ENCODE results near the gene WFS1.

WFS1 gene

DNA sequence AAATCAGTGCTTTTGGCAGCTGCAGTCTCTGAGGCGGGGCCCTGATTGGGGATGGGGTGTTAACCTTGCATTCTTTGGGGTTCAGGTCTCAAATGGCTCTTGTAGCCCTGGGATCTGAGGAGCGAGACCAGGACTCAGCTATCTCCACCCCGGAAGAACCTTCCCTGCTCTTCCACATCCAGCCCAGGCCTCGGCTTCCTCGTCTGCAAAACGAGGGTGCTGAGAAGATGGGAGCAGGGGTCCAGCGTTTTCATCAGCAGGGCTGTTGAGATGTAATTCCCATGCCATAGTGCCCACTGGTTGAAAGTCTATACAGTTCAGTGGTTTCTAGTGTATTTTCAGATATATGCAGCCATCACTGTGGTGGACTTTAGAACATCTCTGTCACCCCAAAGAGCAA, 34.6 kb upstream of the WFS1 start:
- DNase-seq: no peak

DNA sequence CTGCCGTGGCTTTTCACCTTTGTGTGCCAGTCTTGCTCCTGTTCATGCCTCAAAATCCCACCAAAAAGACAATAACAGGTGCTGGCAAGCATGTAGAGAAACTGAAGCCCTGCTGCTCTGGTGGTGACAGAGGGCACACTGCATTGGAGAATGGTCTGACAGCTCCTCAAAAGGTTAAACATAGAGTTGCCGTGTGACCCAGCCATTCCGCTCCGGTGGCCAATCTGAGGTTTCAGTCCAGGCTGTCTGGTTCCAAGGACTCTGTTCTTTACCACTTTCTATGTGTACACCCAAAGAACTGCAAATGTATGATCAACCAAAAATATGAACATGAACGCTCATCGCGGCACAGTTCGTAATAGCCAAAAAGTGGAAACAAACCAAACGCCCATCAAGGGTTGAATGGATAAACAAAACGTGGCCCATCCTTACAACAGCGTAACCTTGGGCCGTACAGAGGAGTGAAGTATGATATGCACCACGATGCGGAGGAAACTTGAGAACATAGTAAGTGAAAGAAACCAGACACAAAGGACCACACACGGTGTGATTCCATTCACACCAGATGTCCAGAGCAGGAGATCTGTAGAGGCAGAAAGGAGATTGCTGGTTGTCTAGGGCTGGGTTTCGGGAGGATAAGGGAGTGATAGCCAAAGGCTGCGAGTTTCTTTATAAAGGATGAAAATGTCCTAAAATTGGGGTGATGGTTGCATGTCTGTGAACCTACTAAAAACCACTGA, 33.6 kb upstream of the WFS1 start:
- no peak for DNase-seq

DNA sequence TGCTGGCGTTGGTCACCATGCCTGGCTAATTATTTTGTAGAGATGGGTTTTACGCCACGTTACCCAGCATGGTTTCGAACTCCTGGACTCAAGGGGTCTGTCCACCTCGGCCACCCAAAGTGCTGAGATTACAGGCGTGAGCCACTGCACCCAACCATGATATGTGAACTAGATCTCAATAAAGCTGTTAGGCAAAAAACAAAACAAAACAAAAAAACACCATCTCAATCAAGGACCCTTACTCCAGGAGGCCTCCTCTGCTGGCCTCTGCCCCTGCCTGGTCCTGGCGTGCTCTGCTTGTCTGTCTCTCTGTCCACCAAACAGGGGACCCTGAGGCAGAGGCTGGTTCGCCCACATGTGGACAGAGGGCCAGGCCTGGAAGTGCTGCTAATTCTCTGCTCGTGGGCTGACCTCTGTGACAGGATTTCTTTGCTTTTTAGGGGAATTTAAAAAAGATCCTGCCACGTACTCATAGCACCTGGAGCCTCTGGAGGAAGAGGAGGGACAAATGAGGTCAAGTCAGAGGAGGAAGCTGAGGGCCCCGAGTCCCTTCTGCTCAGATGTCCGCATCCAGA, 32.7 kb upstream of the WFS1 start:
- no peak for DNase-seq

DNA sequence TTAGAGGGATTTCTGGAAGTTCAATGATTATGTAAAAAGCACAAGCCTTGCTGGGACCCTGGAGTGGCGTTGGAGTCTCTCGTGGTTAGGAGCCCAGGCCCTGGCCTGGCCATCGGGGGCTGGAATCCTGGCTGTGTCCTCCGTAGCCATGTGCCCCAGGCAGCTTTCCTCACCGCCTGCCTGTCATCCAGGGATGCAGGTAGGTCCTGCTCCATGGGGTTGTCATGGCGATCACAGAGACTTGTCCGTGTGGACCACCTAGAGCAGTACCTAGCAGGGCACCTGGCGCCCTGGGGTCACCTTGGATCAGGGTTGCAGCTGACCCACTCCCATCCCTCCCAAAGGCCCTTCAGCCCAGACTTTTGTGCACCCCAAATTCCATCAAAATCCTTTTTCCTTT, 30.2 kb upstream of the WFS1 start:
- no peak for DNase-seq

DNA sequence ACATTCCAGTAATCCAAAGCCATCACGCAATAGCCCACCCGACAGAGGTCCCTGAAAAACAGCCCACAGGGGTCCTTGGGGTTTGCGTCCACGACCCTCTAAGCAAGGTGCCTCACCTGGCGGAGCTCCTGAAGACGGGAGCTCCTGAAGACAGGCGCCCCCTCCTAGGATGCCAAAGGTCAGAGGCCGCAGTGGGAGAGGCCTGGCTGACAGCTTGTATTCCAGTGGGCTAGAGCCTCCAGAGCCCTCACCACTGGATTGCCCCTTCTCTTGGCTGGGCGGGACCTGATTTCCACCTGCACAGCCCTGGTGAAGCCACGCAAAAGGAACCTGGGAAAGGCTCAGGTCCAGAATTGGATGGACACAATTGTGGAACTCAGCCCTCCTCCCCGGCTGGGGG, 29.7 kb upstream of the WFS1 start:
- DNase-seq: no peak

DNA sequence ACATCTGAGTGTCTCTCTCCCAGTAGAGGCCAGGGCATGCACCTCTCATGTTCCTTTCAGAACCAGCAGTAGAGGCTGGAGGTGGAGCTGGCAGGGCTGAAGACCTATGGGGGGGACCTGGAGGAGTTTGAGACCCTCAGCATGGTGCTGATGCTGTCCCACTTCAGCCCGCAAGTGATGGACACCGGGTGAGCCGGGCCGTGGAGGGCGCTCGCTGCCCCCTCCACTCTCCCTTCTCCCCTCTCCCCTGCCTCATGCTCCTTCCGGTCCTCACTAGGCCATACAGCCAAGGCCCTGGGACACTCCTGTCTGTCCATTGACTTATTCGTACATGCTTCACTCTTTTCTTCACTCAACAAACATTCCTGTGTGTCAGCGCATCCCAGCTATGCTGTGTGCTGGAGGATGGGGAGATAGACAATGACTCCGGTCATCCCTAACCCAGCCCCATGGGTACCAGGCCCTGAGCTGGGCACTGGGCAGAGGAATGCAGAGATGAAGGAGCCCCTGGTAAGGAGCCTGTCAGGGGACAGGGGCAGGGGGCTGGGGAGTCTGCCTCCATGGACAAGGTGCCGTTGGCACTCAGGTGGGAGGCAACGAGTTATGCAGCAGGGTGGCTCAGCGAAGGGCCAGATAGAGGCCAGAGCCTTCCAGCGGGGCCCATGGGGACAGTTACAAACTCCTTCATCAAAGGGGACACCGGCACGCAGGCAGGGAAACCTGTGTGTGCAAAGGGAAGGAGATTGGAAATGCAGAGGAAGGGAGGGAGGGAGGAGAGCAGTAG, 28.4 kb upstream of the WFS1 start:
- no peak for DNase-seq

DNA sequence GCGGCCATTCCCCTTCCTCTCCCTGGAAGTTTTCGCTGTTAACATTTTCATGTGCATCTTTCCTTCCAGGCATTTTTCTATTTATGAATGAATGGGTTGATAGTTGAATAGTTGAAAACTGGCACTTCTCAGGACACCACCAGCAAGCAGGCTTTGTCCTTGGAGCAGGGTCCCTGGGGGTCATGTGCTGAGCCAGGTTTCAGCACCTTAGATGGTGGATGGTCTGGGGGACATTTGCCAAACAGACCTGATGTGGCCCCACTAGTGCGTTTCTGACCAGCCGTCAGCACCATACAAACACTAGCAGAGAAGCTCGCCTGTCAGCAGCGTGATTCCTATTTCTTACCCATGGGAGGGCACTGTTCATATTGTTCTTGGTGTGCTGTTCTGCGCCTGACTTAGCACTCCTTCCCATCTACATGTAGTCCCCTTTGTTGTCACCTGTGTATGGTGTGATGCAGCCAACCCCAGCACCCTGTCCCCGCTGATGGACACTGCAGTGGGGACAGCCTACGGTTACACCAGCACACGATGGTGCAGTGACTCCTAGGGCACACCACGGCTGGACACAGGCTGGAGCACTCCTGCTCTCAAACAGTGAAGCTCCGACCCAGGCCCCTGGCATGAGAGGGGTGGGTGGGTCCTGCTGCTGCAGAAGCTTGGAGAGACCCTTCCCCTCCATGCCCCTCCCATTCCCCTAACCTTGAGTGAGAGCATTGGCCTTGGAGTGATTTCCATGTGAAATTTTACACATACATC, 27.2 kb upstream of the WFS1 start:
- DNase-seq: no peak

DNA sequence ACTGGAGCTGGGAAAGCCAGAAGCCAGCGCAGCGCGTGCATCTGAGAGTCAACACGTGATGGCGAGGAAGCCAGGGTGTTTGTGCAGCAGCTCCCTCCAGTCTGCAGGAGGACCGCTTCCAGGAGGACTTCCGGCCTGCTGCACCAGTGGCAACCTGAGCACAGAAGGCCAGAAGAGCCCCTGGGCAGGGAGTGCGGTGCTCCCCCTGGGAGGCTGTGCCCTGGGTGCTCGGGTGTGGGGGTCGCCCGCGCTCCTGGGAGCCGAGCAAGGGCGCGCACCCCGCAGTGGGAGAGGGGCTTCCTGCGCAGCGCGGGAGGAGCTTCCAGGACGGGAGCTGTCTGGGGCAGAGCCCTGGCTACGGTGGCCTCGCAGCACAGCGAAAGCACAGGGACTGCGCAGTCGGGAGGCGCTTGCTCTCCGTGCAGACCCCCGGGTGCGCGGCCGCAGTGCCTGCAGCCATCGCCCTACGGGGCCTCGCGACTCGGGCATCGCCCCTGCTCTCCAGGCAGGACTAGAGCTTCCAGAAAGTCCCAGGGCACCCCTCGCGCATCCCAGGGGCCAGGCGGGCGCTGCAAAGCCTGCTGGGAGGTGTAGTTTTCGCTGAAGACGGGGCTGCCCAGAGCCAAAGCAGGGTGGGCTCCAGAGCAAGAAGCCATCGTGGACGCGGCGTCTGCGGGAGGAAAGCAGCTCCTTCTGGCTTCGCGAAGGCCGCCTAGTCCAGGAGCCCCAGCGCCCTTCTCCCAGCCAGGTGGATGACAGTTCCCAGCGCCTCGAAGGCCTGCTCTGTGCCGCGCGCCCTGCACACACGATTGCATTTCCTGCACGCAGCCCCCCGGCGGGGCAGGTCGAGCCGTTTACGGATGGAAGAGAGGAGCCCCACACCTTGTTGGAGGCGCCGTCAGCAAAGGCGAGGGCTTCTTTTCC, 24.1 kb upstream of the WFS1 start:
- DNase-seq: no peak

DNA sequence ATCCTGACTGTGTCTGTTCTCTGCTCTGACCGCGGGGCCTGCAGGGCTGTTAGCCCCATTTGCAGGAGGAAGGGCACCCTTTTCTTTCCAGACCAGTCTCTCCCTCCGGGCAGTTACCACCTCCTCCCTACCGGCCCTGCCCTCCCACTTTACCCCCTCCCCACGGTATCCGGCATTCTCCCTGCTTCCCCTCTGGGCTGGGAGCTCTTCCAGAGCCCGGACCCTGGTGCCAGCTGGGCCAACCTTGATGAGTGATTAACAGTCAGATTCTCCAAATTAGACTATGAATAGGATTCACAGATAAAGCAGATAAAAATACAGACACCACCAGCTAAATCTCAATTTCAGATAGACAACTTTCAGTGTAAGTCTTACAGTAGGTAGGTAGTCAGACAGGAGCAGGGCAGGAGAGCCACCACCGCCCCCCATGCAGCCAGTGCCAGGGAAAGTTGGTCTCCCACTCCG, 23.4 kb upstream of the WFS1 start:
- DNase-seq: no peak

DNA sequence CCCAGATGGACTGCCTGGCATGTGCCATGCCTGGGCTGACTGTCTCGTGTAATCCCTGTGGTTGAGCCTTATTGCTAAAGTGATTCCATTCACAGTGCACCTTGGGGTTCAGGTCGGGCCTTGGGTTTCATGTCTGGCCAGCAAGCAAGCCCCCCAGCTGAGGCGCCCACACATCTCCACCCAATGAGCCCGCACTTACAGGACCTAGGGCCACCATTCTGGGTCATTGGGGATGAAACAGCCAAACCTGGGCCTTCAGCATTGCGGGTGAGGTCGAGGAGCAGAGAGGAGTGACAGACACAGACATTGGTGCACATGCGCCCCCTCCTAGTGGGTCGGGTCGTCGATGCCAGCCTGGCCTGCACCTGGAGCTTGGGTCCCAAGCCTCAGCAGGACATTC, 21.3 kb upstream of the WFS1 start:
- no peak for DNase-seq

DNA sequence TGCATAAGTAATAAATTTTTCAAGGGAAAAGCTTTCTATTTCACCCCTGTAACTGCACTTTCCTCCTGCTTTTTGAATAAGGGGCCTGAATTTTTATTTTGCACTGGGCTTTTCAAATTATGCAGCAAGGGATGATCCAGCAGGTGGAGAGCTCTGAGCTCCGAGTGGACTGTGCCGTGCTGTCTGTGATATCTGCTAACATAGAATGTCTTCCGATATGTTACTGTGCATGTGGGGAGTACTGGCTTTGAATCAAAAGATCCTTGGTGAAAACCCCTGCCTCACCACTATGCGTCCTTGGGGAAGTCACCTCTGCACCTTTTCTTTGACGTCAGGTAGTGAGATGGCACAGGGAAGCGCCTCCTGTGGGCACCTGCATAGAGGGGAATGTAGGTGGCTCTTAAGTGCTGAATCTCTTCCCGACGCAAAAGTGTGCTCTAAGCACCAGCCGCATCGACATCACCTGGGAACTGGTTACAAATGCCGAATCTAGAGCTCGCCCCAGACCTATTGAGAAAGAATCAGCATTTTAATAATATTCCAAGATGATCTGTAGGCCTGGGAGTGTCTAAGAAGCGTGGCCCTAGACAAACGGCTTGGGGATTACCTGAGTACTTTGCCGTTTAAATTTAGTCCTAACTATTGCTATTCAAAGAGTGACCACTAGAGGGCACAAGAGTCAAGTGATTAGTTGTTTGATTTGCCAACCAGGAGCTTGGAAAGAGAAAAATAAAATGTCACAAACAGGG, 19.2 kb upstream of the WFS1 start:
- peak; percentile 62 to 83 (median 78) for DNase-seq

DNA sequence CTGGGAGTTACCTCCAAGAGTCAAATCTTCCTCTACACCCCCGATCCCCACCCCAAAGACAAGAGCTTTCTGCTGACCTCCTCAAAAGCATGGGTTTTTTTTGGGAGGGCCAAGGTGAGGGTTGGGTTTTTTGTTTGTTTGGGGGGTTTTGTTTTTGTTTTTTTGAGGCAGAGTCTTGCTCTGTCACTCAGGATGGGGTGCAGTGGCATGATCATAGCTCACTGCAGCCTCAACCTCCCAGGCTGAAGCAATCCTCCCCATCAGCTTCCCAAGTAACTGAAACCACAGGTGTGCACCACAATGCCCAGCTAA, 18.7 kb upstream of the WFS1 start:
- no peak for DNase-seq

DNA sequence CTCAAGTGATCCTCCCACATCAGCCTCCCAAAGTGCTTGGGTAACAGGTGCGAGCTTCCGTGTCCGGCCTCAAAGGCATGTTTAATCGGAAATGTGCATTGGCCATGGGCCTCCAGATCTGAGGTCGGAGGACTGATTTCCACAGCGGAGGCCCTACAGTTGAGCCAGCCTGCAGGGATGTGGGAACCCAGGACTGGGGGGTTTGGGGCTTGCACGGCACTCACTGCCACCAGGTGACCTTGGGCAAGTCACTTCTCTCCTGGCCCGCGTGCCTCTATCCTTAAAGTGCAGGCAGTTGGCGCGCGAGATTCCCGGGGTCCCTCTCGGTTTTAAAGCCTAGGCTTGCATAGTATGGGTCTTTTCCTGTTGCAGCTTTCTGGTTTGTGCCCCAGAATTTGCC, 18.3 kb upstream of the WFS1 start:
- no peak for DNase-seq

DNA sequence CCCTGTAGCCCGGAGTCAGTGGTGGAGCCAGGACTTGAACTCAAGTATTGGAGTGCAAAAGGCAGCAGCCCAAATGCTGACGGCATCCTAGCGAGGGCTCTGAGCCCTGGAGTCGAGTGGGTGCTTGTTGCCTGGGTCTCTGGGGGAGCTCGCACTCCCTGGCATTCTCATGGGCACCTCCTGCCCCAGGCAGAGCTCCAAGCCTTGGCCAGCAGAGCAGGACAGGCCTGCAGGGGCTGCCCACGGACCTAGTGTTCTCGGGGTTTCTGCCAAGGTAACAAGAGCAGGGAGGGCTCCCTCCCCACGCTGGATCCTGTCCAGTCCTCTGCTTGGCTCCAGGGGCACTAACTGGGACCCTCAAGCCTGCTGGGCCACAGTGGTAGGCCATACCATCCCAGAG, 17.6 kb upstream of the WFS1 start:
- no peak for DNase-seq

DNA sequence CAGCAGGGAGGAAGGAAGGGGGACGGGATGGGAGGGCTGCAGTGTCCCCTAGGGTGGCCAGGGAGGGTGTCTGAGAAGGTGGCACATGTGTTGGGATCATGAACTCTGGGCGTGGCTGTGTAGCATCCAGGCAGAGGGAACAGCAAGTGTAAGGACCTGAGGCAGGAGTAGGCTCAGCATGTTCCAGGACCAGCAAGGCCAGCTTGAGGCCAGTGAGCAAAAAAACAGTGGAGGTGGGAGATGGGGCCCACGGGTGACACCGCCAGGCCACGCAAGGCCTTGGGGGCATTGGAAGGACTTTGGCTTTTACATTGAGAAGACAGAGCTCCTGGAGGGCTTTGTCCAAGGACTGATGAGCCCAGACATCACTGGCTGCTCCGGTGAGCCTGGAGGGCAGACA, 16.5 kb upstream of the WFS1 start:
- no peak for DNase-seq

DNA sequence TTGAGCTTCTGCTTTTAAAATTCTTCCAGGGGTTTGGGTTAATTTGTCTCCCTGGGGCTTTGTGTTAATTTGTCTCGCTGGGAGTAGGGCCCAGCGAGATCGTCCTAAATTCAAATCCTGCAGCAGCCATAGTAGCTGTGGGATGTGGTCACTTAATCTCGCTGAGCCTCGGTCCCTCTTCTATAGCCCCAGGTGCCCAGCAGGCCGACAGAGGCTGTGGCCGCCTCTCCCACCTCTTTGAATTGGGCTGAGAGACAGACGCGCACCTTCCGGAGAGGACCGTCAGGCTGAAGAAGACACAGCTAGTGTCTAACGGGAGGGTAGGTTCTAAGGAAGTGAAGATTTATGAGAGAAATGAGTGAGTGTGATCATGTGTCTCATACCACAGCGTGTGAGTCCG, 15.7 kb upstream of the WFS1 start:
- DNase-seq: no peak

DNA sequence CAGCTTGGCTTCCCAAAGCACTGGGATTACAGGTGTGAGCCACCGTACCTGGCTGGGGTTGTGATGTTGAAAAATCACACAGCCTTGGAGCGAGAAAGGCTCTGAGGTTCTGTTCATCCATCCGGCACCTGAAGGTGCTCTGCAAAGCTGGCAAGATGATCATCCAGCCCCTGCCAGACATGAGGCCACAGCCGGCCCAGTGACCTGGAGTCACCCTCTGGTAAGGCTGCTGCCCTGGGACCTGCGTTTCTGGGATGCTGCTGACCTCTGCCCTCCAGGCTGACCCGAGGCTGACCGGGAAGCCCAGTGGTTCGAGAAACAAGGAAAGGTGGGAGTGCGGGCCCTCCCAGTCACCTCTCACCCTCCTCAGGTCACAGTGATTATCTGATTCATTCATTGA, 13.5 kb upstream of the WFS1 start:
- no peak for DNase-seq

DNA sequence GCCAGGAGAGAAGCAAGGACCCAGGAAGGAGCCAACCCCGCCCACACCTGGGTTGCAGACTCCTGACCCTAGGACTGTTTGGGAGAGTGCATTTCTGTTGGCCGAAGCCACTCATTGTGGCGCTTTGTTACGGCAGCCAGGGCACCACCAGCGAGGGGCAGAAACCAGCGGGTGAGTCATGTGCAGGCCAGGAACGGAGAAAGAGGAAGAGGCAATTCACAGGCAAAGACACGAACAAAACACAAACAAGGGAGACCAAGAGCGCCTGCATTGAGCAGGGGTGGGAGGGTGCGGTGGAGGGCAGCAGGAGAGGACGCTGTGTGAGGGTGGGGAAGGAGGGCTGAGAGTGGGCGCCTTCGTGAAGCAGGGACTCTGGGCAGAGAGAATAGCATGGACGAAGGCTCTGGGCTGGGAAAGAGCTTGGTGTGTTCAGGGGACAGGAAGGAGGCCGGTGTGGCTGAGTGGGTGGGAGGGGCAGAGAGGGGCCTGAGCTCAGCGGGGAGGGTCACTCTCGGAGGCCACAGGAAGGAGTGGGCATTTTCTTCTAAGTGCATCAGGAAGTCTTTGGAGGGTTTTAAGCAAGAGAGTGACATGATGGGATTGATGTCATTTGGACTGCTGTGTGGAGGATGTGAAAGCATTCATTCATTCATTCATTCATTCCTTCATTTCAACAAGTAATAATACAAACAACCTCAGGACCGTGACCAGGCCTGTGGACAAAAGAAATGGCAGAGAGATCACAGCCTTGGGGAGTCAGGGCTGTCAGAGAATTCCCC, 12.2 kb upstream of the WFS1 start:
- peak; percentile 76 to 89 (median 84) for DNase-seq

DNA sequence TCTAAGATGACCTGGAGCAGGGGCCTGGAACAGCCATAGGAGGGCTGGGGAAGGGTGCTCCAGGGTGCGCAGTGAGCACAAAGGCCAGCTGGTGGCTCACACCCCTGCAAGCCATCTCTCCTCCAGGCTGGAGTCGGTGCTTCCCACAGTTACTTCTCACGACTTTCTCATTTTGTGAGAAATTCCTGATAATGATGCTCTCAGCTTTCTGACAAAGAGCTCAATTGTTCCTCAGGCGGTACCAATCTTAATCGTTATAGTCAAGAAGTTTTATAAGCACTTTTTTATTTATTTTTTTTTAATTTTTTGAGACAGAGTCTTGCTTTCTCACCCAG, 11.7 kb upstream of the WFS1 start:
- DNase-seq: no peak

DNA sequence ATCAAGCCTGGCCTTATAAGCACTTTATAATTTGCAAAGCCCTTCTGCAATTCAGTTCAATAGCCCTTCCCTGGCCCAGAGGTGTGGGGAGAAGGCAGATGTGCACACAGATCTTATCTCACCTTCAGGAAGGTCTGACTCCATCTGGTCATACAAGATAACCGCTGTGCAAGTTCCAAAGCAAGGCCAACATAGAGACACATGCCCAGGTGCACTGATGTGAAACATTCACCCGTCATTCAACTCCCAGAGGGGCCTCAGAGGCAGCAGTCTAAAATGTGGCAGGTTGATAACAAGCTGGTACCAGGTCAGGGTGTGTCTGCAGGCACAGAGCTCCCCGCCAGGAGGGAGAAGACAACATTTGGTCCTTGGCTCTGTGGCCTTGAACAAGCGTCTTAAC, 10.9 kb upstream of the WFS1 start:
- no peak for DNase-seq

DNA sequence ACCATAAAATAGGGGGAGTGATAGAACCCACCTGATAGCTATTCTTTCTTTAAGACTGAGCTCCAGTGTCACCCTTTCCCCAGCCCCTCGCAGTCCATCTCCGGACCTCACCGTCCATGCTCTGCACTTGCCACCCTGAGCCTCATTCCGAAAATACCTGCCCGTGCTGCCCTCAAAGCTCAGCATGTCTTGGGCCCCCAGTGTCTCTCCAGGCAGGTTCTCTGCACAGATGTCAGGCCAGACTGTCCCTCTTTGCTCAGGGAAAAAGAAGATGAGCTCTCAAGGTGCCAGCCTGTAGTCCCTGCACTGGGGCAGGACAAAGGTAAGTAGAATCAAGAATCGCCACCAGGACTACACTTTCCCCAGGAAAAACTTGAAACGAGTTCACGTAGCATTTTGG, 9.8 kb upstream of the WFS1 start:
- no peak for DNase-seq

Measured in suppressor macrophage (primary cell).